HepG2 (cell line): Measurements from ENCODE around the gene TIMELESS. TPM values are rescaled to one million over a fixed set of nuclear protein-coding genes. Genes with fewer than 3 reads are reported as not detected.

ENCODE experiments used
- ATAC-seq: fragments of 200-7000 bp; cut with Tn5 transposase; 3 replicates; pipeline ENCODE4 v1.9.1; 2020; ENCODE audit warnings: mild to moderate bottlenecking, moderate library complexity
- BruUV-seq: library from RNA; stranded (reverse); fragments of 400-500 nt; replicated peaks from 2 replicates; lab custom pipeline; 2021; lab: Mats Ljungman, UMichigan
- CTCF ChIA-PET: fragments of 300-600 bp; formaldehyde crosslinking; extraction: SDS; loops from one replicate; lab custom pipeline; 2021; ENCODE audit warnings: low total read pairs, inconsistent platforms, low intra/inter-chr PET ratio; lab: Yijun Ruan, JAX
- POLR2A ChIA-PET: fragments of 350-600 bp; sonication (Branson Sonifier 250); formaldehyde crosslinking; loops from one replicate; lab custom pipeline; 2020; ENCODE audit warnings: antibody characterized with exemption, inconsistent platforms; lab: Yijun Ruan, JAX
- DNase-seq: peaks from one replicate; pipeline ENCODE4 v3.0.0-alpha.2; 2015; ENCODE audit warnings: low spot score
- FAIRE-seq: peaks from 3 replicates; lab custom pipeline; 2011; peaks lifted over from hg19 to GRCh38; lab: Jason Lieb, UNC
- H2AFZ ChIP-seq: one replicate; pipeline ENCODE4 v1.6.1; 2011; ENCODE audit warnings: low read length, inconsistent platforms
- H3K27ac ChIP-seq: fragments of 300-600 bp; 3 replicates; pipeline ENCODE4 v1.8.0; 2011; ENCODE audit warnings: mixed run types, mild to moderate bottlenecking, mixed read lengths, low read length, inconsistent platforms; ENCODE audit not compliant: insufficient read depth; ENCODE audit errors: extremely low read length
- H3K27me3 ChIP-seq, 2 experiments: fragments of 200-600 bp in 1 of 2; 2 replicates in 1 of 2; 3 replicates in 1 of 2; pipeline versions ENCODE4 v1.6.0 to v1.8.0; 2011; ENCODE audit warnings: low read length in 2 of 2, mild to moderate bottlenecking in 2 of 2, moderate library complexity in 2 of 2, inconsistent platforms in 1 of 2; ENCODE audit not compliant: insufficient read depth in 2 of 2, control insufficient read depth in 1 of 2
- H3K36me3 ChIP-seq, 2 experiments: fragments of 200-600 bp in 1 of 2; replicated peaks in 1 of 2; 2 replicates in 1 of 2; 3 replicates in 1 of 2; pipeline versions ENCODE4 v1.5.1 to v1.8.0; 2011; ENCODE audit warnings: low read length in 2 of 2, inconsistent platforms in 1 of 2; ENCODE audit not compliant: insufficient read depth in 2 of 2, control insufficient read depth in 1 of 2
- H3K4me1 ChIP-seq: 2 replicates; pipeline ENCODE4 v1.5.1; 2012; ENCODE audit warnings: low read length, inconsistent platforms; ENCODE audit not compliant: insufficient read depth
- H3K4me2 ChIP-seq: 2 replicates; pipeline ENCODE4 v1.6.0; 2011; ENCODE audit warnings: low read depth, low read length, inconsistent platforms
- H3K4me3 ChIP-seq, 3 experiments: fragments of 200-600 bp in 1 of 3; sonication (generic), shearing (Covaris generic) in 1 of 3; replicated peaks in 1 of 3; 2 replicates each; pipeline ENCODE4 v1.5.1; 2011 to 2016; ENCODE audit warnings: low read length in 3 of 3, inconsistent platforms in 2 of 3, low read depth in 2 of 3, mild to moderate bottlenecking in 2 of 3, control low read depth in 1 of 3, mixed read lengths in 1 of 3; ENCODE audit not compliant: insufficient read depth in 1 of 3
- H3K79me2 ChIP-seq: one replicate; pipeline ENCODE4 v1.6.1; 2011; ENCODE audit warnings: low read length, inconsistent platforms; ENCODE audit not compliant: insufficient read depth
- H3K9ac ChIP-seq: 2 replicates; pipeline ENCODE4 v1.6.0; 2011; ENCODE audit warnings: mild to moderate bottlenecking, low read depth, low read length, inconsistent platforms; ENCODE audit not compliant: insufficient read depth
- H3K9me3 ChIP-seq: 2 replicates; pipeline ENCODE4 v1.5.1; 2012; ENCODE audit warnings: mild to moderate bottlenecking, low read length
- H4K20me1 ChIP-seq: 2 replicates; pipeline ENCODE4 v1.6.0; 2011; ENCODE audit warnings: inconsistent platforms, mild to moderate bottlenecking, low read length, moderate library complexity; ENCODE audit not compliant: insufficient read depth
- BCL3 ChIP-seq: sonication (generic); formaldehyde crosslinking; IDR thresholded peaks from 2 replicates; pipeline ENCODE4 v1.5.1; 2020; ENCODE audit warnings: mild to moderate bottlenecking, missing genetic modification reagents, moderate library complexity
- E2F1 ChIP-seq: sonication (generic); formaldehyde crosslinking; IDR thresholded peaks from 2 replicates; pipeline ENCODE4 v1.5.0; 2020; ENCODE audit warnings: missing genetic modification reagents
- FOXK1 ChIP-seq: sonication (generic); formaldehyde crosslinking; IDR thresholded peaks from 2 replicates; pipeline ENCODE4 v1.4.0; 2020; ENCODE audit warnings: low read depth, missing genetic modification reagents, borderline replicate concordance
- NKX3-1 ChIP-seq: sonication (generic); formaldehyde crosslinking; IDR thresholded peaks from 2 replicates; pipeline ENCODE4 v1.5.0; 2020; ENCODE audit warnings: missing genetic modification reagents
- RCOR2 ChIP-seq: IDR thresholded peaks from 2 replicates; pipeline ENCODE4 v1.6.1; 2016; ENCODE audit warnings: missing biosample characterization, missing genetic modification reagents
- SNAPC5 ChIP-seq: sonication (generic); formaldehyde crosslinking; IDR thresholded peaks from 2 replicates; pipeline ENCODE4 v1.8.1; 2023; ENCODE audit warnings: mild to moderate bottlenecking, missing genetic modification reagents, borderline replicate concordance
- XBP1 ChIP-seq: sonication (generic); formaldehyde crosslinking; IDR thresholded peaks from 2 replicates; pipeline ENCODE4 v1.5.0; 2020; ENCODE audit warnings: missing genetic modification reagents
- ZNF3 ChIP-seq: IDR thresholded peaks from 2 replicates; pipeline ENCODE4 v1.7.0; 2017; ENCODE audit warnings: inconsistent platforms
- ZNF646 ChIP-seq: sonication (generic); formaldehyde crosslinking; IDR thresholded peaks from 2 replicates; pipeline ENCODE4 v1.9.0; 2021; ENCODE audit warnings: mild to moderate bottlenecking, missing genetic modification reagents
- ZNF780A ChIP-seq: sonication (generic); formaldehyde crosslinking; IDR thresholded peaks from 2 replicates; pipeline ENCODE4 v1.8.0; 2022; ENCODE audit warnings: mild to moderate bottlenecking, missing genetic modification reagents, moderate library complexity
- WGBS: methylation state at CpG from one replicate; pipeline ENCODE4 v1.1.6; 2017; ENCODE audit warnings: low lambda C conversion rate; 5-methylcytosine and 5-hydroxymethylcytosine counted together
- in situ Hi-C: cut with HindIII; loops from 2 replicates; pipeline ENCODE4 v1.10.0; 2017; ENCODE audit warnings: low pct_unique_long_range_greater_than_20kb; ENCODE audit not compliant: extremely low pct_ligation_motif_present
- intact Hi-C: fragments of 100-400 bp; cut with micrococcal nuclease; formaldehyde crosslinking; loops from one replicate; pipeline ENCODE4 v1.10.0; 2022; ENCODE audit not compliant: unreplicated experiment
- polyA plus RNA-seq, 8 experiments: library from polyadenylated mRNA; depleted of rRNA in 3 of 8; stranded (reverse) in 7 of 8; unstranded in 1 of 8; fragments of >200 nt; fragmentation: Illumina TruSeq in 4 of 8; extraction: Trizol in 4 of 8; gene quantifications; 2 replicates each; pipeline versions ENCODE4 v1.2.1 to v1.2.3, GENCODE V29; 2011 to 2016; ENCODE audit warnings: low read depth in 4 of 8, missing spikeins in 1 of 8, mixed read lengths in 1 of 8; ENCODE audit not compliant: insufficient read depth in 1 of 8
- total RNA-seq, 5 experiments: library from RNA; depleted of rRNA; stranded (reverse); fragments of >200 nt; fragmentation: Illumina TruSeq; extraction: Trizol; gene quantifications; 2 replicates each; pipeline ENCODE4 v1.2.3, GENCODE V29; 2016; ENCODE audit warnings: low read depth in 1 of 5
- TF ChIP-seq, protein P1 (sequence below): sonication (generic); formaldehyde crosslinking; IDR thresholded peaks from 2 replicates; pipeline ENCODE4 v1.8.0; 2022; ENCODE audit warnings: mild to moderate bottlenecking, missing genetic modification reagents; ENCODE audit not compliant: insufficient replicate concordance

Gene TIMELESS
- total and polyA plus RNA-seq, 2 of the 13 experiments (the other 11 are each of a cell fraction or from before 2014, with no cell fraction given): 4.0 to 20.3 TPM

GRCh38 chr12:56411781-56412639 lies 37.2 kb downstream of the TIMELESS start:
- H3K27ac ChIP-seq: no peak overlapping the region
- in situ Hi-C loops (no loop called here), intact Hi-C loops (no loop called here)
- BruUV-seq: no TSS peak
- H4K20me1 ChIP-seq: no peaks in the 10 kb centered on the region
- ChIA-PET CTCF (no interaction called here), POLR2A (interaction anchor here (0.7 kb wide), 1 partner anchor 37 kb away, joined by 5 read pairs; the partner anchor contains the start of gene TIMELESS)
- H2AFZ ChIP-seq: no peak overlapping the region
- peaks cover 13% of the 10 kb centered on the region for H3K4me1 ChIP-seq
- no peak overlapping the region for H3K9ac ChIP-seq
- H3K4me3 ChIP-seq: no peak overlapping the region
- no peak for FAIRE-seq
- DNase-seq: no peak
- no peak for ATAC-seq
- WGBS: 78% methylated on average over 2 of the region's 6 CpGs
- no peak overlapping the region for H3K4me2 ChIP-seq
- peaks cover under 1 to 2% of the 10 kb centered on the region in 2 experiments; a peak in 2 of 5 replicates for H3K36me3 ChIP-seq
- H3K9me3 ChIP-seq: no peaks in the 10 kb centered on the region
- no peaks in the 10 kb centered on the region for H3K27me3 ChIP-seq
- H3K79me2 ChIP-seq: no peaks in the 10 kb centered on the region
- TF ChIP-seq ZNF780A (no peak), SNAPC5 (CRISPR knock-in tag) (no peak), ZNF3 (CRISPR knock-in tag) (no peak), ZNF646 (CRISPR knock-in tag) (no peak), NKX3-1 (CRISPR knock-in tag) (no peak), BCL3 (CRISPR knock-in tag) (no peak), E2F1 (no peak), XBP1 (no peak), RCOR2 (CRISPR knock-in tag) (no peak), FOXK1 (CRISPR knock-in tag) (no peak)
- TF ChIP-seq, protein P1, sequence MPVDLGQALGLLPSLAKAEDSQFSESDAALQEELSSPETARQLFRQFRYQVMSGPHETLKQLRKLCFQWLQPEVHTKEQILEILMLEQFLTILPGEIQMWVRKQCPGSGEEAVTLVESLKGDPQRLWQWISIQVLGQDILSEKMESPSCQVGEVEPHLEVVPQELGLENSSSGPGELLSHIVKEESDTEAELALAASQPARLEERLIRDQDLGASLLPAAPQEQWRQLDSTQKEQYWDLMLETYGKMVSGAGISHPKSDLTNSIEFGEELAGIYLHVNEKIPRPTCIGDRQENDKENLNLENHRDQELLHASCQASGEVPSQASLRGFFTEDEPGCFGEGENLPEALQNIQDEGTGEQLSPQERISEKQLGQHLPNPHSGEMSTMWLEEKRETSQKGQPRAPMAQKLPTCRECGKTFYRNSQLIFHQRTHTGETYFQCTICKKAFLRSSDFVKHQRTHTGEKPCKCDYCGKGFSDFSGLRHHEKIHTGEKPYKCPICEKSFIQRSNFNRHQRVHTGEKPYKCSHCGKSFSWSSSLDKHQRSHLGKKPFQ: no peak
